GM12891 (cell line): Measurements from ENCODE around the gene DCLK2.
A peak's percentile ranks its signal among the peaks of the same experiment; 100 is the strongest.

Experiments used
- DNase-seq: peaks from one replicate; pipeline ENCODE4 v3.0.0; 2011; ENCODE audit warnings: low spot score; ENCODE audit not compliant: insufficient read length
- FAIRE-seq: peaks from 2 replicates; lab custom pipeline; 2011; peaks lifted over from hg19 to GRCh38; lab: Jason Lieb, UNC
- PAX5 ChIP-seq: IDR thresholded peaks from 2 replicates; pipeline ENCODE4 v1.6.1; 2011; ENCODE audit warnings: low read length, moderate library complexity, mild to moderate bottlenecking; ENCODE audit not compliant: insufficient read depth, severe bottlenecking
- POLR2A ChIP-seq: IDR thresholded peaks from 2 replicates; pipeline ENCODE4 v1.6.1; 2011; ENCODE audit warnings: low read depth, low read length, control low read depth
- POLR2AphosphoS5 ChIP-seq: IDR thresholded peaks from 2 replicates; pipeline ENCODE4 v1.6.1; 2011; ENCODE audit warnings: low read depth, low read length, control low read depth
- POU2F2 ChIP-seq: IDR thresholded peaks from 2 replicates; pipeline ENCODE4 v1.6.1; 2011; ENCODE audit warnings: low read depth, mild to moderate bottlenecking, control low read depth, low read length, moderate library complexity
- SPI1 ChIP-seq: IDR thresholded peaks from 2 replicates; pipeline ENCODE4 v1.6.1; 2011; ENCODE audit warnings: low read depth, low read length, control low read depth
- TAF1 ChIP-seq: IDR thresholded peaks from 2 replicates; pipeline ENCODE4 v1.6.1; 2011; ENCODE audit warnings: low read depth, low read length, control low read depth

Gene DCLK2

DNA sequence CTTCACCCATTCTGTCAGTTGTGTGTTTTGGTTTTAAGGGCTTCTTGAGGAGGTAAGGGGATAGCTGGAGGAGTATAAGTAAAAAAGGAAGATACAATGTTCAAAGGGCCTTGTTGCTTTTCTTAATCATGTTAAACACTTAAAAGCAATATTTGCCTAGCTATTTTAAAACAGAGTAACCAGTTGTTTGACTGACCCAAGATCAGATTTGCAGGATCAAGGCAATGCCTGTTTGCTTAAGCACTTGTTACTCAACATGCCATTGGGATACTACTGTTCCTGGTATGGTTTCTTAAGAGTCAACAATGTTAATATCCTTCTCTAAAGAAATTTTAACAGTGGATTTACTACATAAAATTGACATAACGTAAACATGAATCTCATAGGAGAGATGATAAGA lies 2.6 kb downstream of the DCLK2 start:
- no peak for FAIRE-seq
- TF ChIP-seq TAF1 (no peak), POLR2AphosphoS5 (no peak), PAX5 (no peak), POLR2A (no peak), SPI1 (no peak), POU2F2 (no peak)
- no peak for DNase-seq

DNA sequence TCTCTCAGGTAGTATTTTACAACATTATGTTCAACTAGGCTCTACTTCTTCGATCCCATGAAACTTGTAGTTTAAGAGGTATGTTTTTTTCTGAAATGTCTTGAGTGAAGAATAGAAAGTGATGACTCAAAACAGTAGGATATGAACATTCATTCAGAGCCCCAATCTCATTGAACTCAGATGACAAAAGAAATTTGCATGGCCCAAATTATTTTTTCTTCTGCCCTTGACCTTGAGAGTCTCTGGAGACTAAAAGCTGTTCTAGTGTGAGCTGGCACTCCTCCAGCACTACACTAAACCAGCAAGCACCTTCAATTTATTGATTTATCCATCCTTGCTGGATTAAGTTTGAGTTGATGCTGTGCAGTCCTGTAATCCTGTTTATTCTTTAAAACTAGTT lies 4.0 kb downstream of the DCLK2 start:
- FAIRE-seq: peak; percentile 48
- TF ChIP-seq POLR2AphosphoS5 (no peak), POU2F2 (peak; percentile 80)
- peak; percentile 31 for DNase-seq

DNA sequence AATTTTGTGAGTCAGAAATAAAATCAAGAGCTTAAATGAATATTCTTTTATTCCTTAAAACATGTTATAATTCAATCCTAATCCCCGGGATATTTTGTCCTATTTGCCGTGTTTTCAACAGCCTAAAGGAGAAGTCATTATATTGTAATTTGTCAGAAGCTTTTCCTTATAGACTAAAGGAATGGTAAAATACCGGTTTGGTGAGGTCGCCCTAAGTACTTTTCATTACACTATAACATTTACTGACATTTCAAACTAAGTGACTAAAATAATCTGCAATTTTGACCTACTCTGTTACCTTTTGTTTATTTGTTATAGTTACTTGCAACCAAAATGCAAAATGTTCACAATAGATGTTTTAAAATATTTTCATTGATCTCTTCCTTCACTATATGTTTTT lies 8.8 kb downstream of the DCLK2 start:
- no peak for FAIRE-seq
- no peak for DNase-seq
- no peak for TF ChIP-seq PAX5
- no peak for TF ChIP-seq POU2F2
- no peak for TF ChIP-seq TAF1
- TF ChIP-seq POLR2AphosphoS5: no peak
- no peak for TF ChIP-seq POLR2A
- TF ChIP-seq SPI1: no peak

DNA sequence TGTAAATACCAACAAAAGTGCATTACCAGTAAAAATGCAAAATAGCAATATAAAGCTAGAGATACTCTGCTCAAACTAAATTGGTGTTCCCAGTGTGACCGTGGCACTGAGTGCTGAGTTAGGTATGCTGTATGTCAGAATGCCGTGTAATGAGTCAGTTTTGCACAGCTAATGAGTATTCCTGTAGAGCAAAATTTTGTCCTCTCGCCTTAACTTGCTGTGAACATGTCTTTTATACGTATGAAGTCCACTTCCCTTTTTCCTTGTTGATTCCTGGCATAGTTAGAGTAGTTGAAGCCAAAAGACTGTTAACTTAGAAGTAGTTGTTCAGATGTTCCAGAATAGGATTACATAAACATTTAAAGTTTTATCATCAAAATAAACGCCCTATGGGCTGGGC lies 11.5 kb downstream of the DCLK2 start:
- DNase-seq (no peak), FAIRE-seq (no peak)
- TF ChIP-seq PAX5: no peak
- no peak for TF ChIP-seq SPI1
- TF ChIP-seq POLR2A: no peak
- no peak for TF ChIP-seq POLR2AphosphoS5
- TF ChIP-seq TAF1: no peak
- TF ChIP-seq POU2F2: no peak

DNA sequence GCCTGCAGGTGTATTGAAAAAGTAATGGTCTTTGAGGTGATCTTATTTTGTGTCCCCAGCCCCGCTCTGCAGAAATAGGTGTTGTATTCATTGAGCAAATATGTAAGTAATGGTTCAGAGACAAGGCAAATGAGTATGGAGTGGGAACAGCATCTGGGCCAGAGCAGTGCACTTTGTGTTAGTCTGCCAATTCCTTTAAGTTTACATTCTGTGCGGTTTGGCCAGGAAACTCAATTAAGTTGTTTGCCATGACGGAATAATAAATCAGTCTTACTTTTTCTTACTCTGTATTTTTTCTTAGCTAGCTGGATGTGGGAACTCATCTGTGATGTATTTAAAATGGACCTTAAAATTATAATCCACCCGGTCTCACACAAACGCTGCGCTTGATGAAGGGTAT lies 12.6 kb downstream of the DCLK2 start:
- TF ChIP-seq POLR2AphosphoS5 (no peak), POLR2A (no peak), POU2F2 (no peak), TAF1 (no peak), SPI1 (no peak), PAX5 (no peak)
- no peak for FAIRE-seq
- no peak for DNase-seq

DNA sequence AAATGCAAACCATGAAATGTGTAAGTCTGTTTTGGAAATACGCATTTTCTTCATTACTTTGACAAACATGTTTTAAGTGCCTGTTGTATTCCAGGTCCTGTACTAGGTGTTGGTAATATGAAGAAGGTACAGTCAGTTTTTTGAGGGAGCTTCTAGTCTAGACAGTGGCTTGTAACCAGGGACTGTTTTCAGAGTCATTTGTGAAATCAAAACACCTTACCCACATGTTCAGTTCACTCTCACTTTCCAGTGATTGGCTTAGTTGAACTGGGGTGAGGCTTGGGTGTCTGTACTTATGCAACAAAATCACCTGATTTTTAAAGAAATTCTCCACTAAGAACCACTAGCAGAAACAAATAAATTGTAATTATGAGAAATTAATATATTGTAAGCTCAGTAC lies 16.4 kb downstream of the DCLK2 start:
- FAIRE-seq (no peak), DNase-seq (no peak)
- no peak for TF ChIP-seq POLR2A
- TF ChIP-seq SPI1: no peak
- no peak for TF ChIP-seq TAF1

DNA sequence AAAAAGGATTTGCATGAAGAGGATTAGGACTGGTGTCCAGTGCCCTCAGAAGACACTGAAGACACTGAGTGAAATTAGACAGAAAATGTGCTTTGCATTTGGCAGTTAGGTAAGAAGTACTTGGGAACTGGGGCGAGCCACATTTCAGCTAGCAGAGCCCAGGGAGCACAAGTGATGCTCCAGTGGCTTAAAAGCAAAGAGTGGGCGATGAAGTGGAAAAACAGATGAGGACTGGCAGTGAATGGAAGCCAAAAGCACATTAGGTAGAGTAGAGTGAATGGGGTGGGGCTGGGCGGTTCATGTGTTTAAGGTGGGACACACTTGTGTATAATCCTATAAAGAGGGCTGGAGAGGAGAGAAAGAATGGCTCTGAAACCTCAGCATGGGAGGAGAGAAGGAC lies 18.4 kb downstream of the DCLK2 start:
- FAIRE-seq (no peak), DNase-seq (no peak)
- no peak for TF ChIP-seq POLR2AphosphoS5
- no peak for TF ChIP-seq POU2F2
- TF ChIP-seq SPI1: no peak
- TF ChIP-seq PAX5: no peak
- TF ChIP-seq POLR2A: no peak

DNA sequence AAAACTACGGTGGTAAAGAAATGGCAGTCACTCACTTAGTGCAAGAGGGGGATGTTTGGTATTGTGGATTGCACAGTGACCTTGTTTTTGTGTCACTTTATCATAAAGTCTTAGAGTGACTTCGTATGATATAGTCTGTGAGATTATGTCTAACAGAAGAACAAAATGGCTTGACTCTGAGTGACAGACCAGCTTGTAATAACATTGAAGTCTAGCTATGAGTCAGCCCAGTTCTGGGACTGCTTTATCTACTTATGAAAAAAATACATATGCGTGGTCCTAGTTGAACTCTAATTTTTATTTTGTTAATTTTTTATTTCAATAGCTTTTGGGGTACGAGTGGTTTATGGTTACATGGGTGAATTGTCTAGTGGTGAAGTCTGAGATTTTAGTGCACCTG lies 20.0 kb downstream of the DCLK2 start:
- no peak for DNase-seq
- no peak for FAIRE-seq
- TF ChIP-seq TAF1 (no peak), POLR2A (no peak), POLR2AphosphoS5 (no peak), SPI1 (no peak), POU2F2 (no peak), PAX5 (no peak)

DNA sequence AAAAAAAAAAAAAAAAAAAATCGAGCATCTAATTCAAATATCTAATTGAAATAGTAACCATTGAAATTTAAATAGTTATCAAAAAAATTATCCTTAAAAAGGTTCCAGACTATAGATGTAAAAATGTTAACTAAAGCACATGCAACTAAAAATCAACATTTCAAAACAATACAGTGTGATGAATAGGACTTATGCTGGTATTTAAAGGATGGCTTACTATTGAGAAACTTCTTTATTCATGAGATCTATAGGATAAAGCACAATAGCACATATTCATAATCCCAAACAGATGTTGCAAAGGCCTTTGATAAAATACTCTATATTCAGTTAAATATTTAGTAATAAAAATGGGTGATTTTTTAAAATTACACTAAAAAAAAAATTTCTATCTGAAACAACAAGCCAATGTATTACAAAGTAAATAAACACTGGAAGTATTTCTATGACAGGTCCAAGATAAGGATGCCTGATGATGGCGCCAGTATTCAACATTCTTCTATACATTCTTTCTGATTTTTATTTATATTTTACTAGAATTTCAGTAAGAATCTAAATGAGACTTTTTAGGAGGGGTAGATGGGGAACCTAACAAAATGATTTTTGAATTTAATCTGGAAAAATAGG lies 26.3 kb downstream of the DCLK2 start:
- no peak for DNase-seq
- TF ChIP-seq PAX5 (no peak), POLR2A (no peak), POU2F2 (no peak), SPI1 (no peak), TAF1 (no peak), POLR2AphosphoS5 (no peak)
- FAIRE-seq: no peak

DNA sequence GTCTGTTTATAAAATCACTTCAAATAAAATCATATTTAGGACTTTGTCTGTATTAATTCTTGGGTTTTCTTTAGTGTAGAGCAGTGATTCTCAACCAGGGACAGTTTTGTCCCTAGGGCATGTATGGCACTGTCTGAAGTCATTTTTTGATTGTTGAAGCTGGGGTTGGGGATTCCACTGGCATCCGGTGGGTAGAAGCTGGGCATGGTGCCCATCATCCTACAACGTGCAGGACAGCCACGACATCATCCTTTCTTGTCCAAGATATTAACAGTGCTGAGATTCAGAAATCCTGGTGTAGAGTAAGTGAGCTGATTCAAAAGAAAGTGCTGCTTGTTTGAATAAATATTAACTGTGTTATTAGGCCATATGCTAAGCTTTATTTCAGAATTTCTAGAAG lies 28.6 kb downstream of the DCLK2 start:
- no peak for FAIRE-seq
- no peak for TF ChIP-seq POLR2A
- no peak for TF ChIP-seq POLR2AphosphoS5
- no peak for TF ChIP-seq POU2F2
- no peak for TF ChIP-seq TAF1
- TF ChIP-seq PAX5: no peak
- TF ChIP-seq SPI1: no peak
- no peak for DNase-seq
